SK-N-SH (cell line): ENCODE data around the gene KNTC1.

Source experiments
- EP300 ChIP-seq, 2 experiments: IDR thresholded peaks; 2 replicates each; pipeline versions ENCODE4 v1.4.0 to v1.6.1; 2012; ENCODE audit warnings: borderline replicate concordance in 1 of 2, low read depth in 1 of 2, low read length in 1 of 2
- FOSL2 ChIP-seq: IDR thresholded peaks from 2 replicates; pipeline ENCODE4 v1.4.0; 2012; ENCODE audit warnings: low read depth, mild to moderate bottlenecking, moderate library complexity, borderline replicate concordance
- FOXJ3 ChIP-seq: sonication (generic); formaldehyde crosslinking; IDR thresholded peaks from 2 replicates; pipeline ENCODE4 v1.5.1; 2020; ENCODE audit warnings: mild to moderate bottlenecking, missing genetic modification reagents
- NRF1 ChIP-seq: IDR thresholded peaks from 2 replicates; pipeline ENCODE4 v1.6.1; 2012; ENCODE audit warnings: low read depth, mild to moderate bottlenecking, low read length
- POLR2AphosphoS5 ChIP-seq: IDR thresholded peaks from 2 replicates; pipeline ENCODE4 v1.6.1; 2012; ENCODE audit warnings: low read depth, low read length
- TF ChIP-seq, protein P1 (sequence below): fragments of 200-600 bp; sonication (generic); IDR thresholded peaks from 2 replicates; pipeline ENCODE4 v1.6.1; 2017; ENCODE audit warnings: antibody characterized with exemption, mild to moderate bottlenecking, moderate library complexity
- TF ChIP-seq, protein P2 (sequence below): fragments of 150-350 bp; IDR thresholded peaks from 2 replicates; pipeline ENCODE4 v1.6.1; 2017; ENCODE audit warnings: antibody characterized with exemption, low read length, low read depth, borderline replicate concordance
- TF ChIP-seq, protein P3 (sequence below): IDR thresholded peaks from 2 replicates; pipeline ENCODE4 v1.4.0; 2012; ENCODE audit warnings: low read depth, borderline replicate concordance

DNA sequence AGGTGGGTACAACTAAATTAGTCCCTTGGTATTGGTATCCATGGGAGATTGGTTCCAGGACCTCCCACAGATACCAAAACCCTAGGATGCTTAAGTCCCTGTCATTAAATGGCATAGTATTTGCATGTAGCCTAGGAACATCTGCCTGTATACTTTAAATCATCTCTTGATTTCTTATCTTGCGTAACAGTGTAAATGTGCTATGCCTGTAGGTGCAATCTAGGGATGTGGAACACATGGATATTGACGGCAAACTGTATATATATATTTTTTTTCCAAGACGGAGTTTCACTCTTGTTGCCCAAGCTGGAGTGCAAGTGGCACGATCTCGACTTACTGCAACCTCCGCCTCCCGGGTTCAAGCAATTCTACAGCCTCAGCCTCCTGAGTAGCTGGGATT is 1.5 kb downstream of the KNTC1 start:
- TF ChIP-seq POLR2AphosphoS5 (no peak), EP300 (IDR thresholded peaks at IDR 0.05; ENCODE audit: borderline replicate concordance in 1 of 2, low read depth in 1 of 2, low read length in 1 of 2) (no peak), FOXJ3 (CRISPR knock-in tag) (no peak), FOSL2 (no peak), NRF1 (no peak)
- TF ChIP-seq, protein P1, sequence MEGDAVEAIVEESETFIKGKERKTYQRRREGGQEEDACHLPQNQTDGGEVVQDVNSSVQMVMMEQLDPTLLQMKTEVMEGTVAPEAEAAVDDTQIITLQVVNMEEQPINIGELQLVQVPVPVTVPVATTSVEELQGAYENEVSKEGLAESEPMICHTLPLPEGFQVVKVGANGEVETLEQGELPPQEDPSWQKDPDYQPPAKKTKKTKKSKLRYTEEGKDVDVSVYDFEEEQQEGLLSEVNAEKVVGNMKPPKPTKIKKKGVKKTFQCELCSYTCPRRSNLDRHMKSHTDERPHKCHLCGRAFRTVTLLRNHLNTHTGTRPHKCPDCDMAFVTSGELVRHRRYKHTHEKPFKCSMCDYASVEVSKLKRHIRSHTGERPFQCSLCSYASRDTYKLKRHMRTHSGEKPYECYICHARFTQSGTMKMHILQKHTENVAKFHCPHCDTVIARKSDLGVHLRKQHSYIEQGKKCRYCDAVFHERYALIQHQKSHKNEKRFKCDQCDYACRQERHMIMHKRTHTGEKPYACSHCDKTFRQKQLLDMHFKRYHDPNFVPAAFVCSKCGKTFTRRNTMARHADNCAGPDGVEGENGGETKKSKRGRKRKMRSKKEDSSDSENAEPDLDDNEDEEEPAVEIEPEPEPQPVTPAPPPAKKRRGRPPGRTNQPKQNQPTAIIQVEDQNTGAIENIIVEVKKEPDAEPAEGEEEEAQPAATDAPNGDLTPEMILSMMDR: no peak
- TF ChIP-seq, protein P2, sequence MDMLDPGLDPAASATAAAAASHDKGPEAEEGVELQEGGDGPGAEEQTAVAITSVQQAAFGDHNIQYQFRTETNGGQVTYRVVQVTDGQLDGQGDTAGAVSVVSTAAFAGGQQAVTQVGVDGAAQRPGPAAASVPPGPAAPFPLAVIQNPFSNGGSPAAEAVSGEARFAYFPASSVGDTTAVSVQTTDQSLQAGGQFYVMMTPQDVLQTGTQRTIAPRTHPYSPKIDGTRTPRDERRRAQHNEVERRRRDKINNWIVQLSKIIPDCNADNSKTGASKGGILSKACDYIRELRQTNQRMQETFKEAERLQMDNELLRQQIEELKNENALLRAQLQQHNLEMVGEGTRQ: no peak
- TF ChIP-seq, protein P3, sequence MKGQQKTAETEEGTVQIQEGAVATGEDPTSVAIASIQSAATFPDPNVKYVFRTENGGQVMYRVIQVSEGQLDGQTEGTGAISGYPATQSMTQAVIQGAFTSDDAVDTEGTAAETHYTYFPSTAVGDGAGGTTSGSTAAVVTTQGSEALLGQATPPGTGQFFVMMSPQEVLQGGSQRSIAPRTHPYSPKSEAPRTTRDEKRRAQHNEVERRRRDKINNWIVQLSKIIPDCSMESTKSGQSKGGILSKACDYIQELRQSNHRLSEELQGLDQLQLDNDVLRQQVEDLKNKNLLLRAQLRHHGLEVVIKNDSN: no peak
